GM12878 (cell line): Measurements from ENCODE around the gene TBC1D5. TPM values are rescaled to one million over a fixed set of nuclear protein-coding genes. Genes with fewer than 3 reads are reported as not detected.

ENCODE experiments used
- ASH2L ChIP-seq: fragments of 300-600, 200-600 bp; sonication (generic); IDR thresholded peaks from 2 replicates; pipeline ENCODE4 v1.6.1; 2017; ENCODE audit warnings: low read depth, mild to moderate bottlenecking, borderline replicate concordance
- BCL11A ChIP-seq: IDR thresholded peaks from 2 replicates; pipeline ENCODE4 v1.6.1; 2011; ENCODE audit warnings: low read depth, low read length
- EGR1 ChIP-seq, 2 experiments: IDR thresholded peaks; 1 replicate in 1 of 2; 2 replicates in 1 of 2; pipeline ENCODE4 v1.6.1; 2011 to 2012; ENCODE audit warnings: low read depth in 2 of 2, low read length in 2 of 2, borderline replicate concordance in 1 of 2, mild to moderate bottlenecking in 1 of 2, moderate library complexity in 1 of 2
- GABPA ChIP-seq: IDR thresholded peaks from 2 replicates; pipeline ENCODE4 v1.6.1; 2014; ENCODE audit warnings: antibody characterized with exemption, low read depth, mild to moderate bottlenecking, inconsistent platforms
- GATAD2B ChIP-seq: fragments of 450-650 bp; conservative IDR thresholded peaks from 2 replicates; pipeline ENCODE4 v1.6.1; 2017; ENCODE audit warnings: low read depth, mild to moderate bottlenecking, moderate library complexity
- NFYB ChIP-seq: IDR thresholded peaks from 2 replicates; pipeline ENCODE4 v1.6.1; 2011; ENCODE audit warnings: low read depth, mild to moderate bottlenecking, low read length, improper control_type of control experiment, moderate library complexity; ENCODE audit not compliant: insufficient read depth
- PAX5 ChIP-seq: IDR thresholded peaks from 2 replicates; pipeline ENCODE4 v1.6.1; 2011; ENCODE audit warnings: low read depth, low read length, borderline replicate concordance
- RAD51 ChIP-seq: fragments of 450-650 bp; IDR thresholded peaks from 2 replicates; pipeline ENCODE4 v1.6.1; 2016; ENCODE audit warnings: moderate library complexity, mild to moderate bottlenecking, inconsistent platforms
- ZBED1 ChIP-seq: IDR thresholded peaks from 2 replicates; pipeline ENCODE4 v1.6.1; 2016; ENCODE audit warnings: borderline replicate concordance
- polyA plus RNA-seq, 11 experiments: library from polyadenylated mRNA; depleted of rRNA in 4 of 11; unstranded in 6 of 11; stranded (reverse) in 5 of 11; fragments of >200 nt; fragmentation: Nextera tagmentation in 4 of 11; fragmentation: Illumina TruSeq in 1 of 11; extraction: Ambion mirVana in 4 of 11; extraction: Trizol in 1 of 11; gene quantifications; 1 replicate in 1 of 11; 2 replicates in 10 of 11; pipeline versions ENCODE4 v1.2.1 to v1.2.3, GENCODE V29; 2011 to 2016; ENCODE audit warnings: inconsistent platforms in 2 of 11, missing spikeins in 2 of 11, low read depth in 1 of 11
- total RNA-seq, 4 experiments: library from RNA; depleted of rRNA in 3 of 4; stranded (reverse); fragments of >200 nt in 3 of 4; fragmentation: Illumina TruSeq in 1 of 4; extraction: Trizol in 1 of 4; gene quantifications; 2 replicates each; pipeline versions ENCODE4 v1.2.1 to v1.2.3, GENCODE V29; 2013 to 2021
- TF ChIP-seq, protein P1 (sequence below): fragments of 450-650 bp; IDR thresholded peaks from 2 replicates; pipeline ENCODE4 v1.6.1; 2017; ENCODE audit warnings: mild to moderate bottlenecking, low read depth, inconsistent platforms; ENCODE audit not compliant: poor library complexity, severe bottlenecking
- TF ChIP-seq, protein P2 (sequence below): IDR thresholded peaks from 2 replicates; pipeline ENCODE4 v1.6.1; 2011; ENCODE audit warnings: borderline replicate concordance, low read depth, mild to moderate bottlenecking, moderate library complexity, mixed read lengths, low read length; ENCODE audit not compliant: insufficient read depth; ENCODE audit errors: extremely low read length
- TF ChIP-seq, protein P3 (sequence below): IDR thresholded peaks from 2 replicates; pipeline ENCODE4 v1.6.1; 2011; ENCODE audit warnings: mild to moderate bottlenecking, low read depth, low read length, moderate library complexity; ENCODE audit not compliant: insufficient replicate concordance
- TF ChIP-seq, protein P4 (sequence below): fragments of 450-650 bp; IDR thresholded peaks from 2 replicates; pipeline ENCODE4 v1.6.1; 2017; ENCODE audit warnings: mild to moderate bottlenecking, moderate library complexity
- TF ChIP-seq, protein P5 (sequence below): fragments of 150-350 bp; IDR thresholded peaks from 2 replicates; pipeline ENCODE4 v1.6.1; 2016; ENCODE audit warnings: low read depth, low read length

Gene TBC1D5
- total and polyA plus RNA-seq, 10 of the 15 experiments (the other 5 are each of a cell fraction or from before 2014, with no cell fraction given): 5.5 to 61.0 (median 43.8) TPM

DNA sequence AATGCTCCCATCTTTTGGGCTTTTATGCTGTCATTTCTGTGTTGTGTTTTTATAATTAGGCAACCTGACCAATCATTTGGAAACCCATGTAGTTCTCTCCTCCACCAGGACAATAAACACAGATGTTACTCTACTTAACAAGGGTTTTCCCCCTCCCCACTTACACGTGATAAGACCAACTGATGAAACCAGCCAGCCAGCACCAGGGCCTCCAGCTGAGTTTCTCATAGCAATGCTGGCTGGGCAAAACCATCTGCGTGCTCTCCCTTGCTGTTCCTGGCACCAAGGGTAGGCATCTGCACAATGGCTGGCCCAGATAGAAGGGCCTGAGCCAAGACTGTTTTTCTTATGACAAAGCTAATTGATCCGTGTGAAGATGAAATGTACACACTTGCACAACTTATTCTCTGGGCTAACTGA is 547.2 kb downstream of the TBC1D5 start (continued):
- TF ChIP-seq, protein P1, sequence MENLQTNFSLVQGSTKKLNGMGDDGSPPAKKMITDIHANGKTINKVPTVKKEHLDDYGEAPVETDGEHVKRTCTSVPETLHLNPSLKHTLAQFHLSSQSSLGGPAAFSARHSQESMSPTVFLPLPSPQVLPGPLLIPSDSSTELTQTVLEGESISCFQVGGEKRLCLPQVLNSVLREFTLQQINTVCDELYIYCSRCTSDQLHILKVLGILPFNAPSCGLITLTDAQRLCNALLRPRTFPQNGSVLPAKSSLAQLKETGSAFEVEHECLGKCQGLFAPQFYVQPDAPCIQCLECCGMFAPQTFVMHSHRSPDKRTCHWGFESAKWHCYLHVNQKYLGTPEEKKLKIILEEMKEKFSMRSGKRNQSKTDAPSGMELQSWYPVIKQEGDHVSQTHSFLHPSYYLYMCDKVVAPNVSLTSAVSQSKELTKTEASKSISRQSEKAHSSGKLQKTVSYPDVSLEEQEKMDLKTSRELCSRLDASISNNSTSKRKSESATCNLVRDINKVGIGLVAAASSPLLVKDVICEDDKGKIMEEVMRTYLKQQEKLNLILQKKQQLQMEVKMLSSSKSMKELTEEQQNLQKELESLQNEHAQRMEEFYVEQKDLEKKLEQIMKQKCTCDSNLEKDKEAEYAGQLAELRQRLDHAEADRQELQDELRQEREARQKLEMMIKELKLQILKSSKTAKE: peak; percentile 81
- TF ChIP-seq ZBED1 (peak; percentile 76; the same call in 1 of the 2 replicates), EGR1 (IDR thresholded peaks at IDR 0.05; ENCODE audit: borderline replicate concordance in 1 of 2, low read depth in 2 of 2, low read length in 2 of 2) (no peak), GABPA (no peak), BCL11A (peak; percentile 93), GATAD2B (peak; percentile 67; the same call in 1 of the 2 replicates), NFYB (0 out of 2 replicates have a peak, but pooled peaks have one; percentile 28), ASH2L (no peak), PAX5 (peak; percentile 89), RAD51 (peak; percentile 84)
- TF ChIP-seq, protein P2, sequence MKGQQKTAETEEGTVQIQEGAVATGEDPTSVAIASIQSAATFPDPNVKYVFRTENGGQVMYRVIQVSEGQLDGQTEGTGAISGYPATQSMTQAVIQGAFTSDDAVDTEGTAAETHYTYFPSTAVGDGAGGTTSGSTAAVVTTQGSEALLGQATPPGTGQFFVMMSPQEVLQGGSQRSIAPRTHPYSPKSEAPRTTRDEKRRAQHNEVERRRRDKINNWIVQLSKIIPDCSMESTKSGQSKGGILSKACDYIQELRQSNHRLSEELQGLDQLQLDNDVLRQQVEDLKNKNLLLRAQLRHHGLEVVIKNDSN: peak; percentile 18
- TF ChIP-seq, protein P3, sequence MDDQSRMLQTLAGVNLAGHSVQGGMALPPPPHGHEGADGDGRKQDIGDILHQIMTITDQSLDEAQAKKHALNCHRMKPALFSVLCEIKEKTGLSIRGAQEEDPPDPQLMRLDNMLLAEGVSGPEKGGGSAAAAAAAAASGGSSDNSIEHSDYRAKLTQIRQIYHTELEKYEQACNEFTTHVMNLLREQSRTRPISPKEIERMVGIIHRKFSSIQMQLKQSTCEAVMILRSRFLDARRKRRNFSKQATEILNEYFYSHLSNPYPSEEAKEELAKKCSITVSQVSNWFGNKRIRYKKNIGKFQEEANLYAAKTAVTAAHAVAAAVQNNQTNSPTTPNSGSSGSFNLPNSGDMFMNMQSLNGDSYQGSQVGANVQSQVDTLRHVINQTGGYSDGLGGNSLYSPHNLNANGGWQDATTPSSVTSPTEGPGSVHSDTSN: peak; percentile 51
- TF ChIP-seq, protein P4, sequence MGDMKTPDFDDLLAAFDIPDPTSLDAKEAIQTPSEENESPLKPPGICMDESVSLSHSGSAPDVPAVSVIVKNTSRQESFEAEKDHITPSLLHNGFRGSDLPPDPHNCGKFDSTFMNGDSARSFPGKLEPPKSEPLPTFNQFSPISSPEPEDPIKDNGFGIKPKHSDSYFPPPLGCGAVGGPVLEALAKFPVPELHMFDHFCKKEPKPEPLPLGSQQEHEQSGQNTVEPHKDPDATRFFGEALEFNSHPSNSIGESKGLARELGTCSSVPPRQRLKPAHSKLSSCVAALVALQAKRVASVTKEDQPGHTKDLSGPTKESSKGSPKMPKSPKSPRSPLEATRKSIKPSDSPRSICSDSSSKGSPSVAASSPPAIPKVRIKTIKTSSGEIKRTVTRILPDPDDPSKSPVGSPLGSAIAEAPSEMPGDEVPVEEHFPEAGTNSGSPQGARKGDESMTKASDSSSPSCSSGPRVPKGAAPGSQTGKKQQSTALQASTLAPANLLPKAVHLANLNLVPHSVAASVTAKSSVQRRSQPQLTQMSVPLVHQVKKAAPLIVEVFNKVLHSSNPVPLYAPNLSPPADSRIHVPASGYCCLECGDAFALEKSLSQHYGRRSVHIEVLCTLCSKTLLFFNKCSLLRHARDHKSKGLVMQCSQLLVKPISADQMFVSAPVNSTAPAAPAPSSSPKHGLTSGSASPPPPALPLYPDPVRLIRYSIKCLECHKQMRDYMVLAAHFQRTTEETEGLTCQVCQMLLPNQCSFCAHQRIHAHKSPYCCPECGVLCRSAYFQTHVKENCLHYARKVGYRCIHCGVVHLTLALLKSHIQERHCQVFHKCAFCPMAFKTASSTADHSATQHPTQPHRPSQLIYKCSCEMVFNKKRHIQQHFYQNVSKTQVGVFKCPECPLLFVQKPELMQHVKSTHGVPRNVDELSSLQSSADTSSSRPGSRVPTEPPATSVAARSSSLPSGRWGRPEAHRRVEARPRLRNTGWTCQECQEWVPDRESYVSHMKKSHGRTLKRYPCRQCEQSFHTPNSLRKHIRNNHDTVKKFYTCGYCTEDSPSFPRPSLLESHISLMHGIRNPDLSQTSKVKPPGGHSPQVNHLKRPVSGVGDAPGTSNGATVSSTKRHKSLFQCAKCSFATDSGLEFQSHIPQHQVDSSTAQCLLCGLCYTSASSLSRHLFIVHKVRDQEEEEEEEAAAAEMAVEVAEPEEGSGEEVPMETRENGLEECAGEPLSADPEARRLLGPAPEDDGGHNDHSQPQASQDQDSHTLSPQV: 0 out of 2 replicates have a peak, but pooled peaks have one; percentile 28
- TF ChIP-seq, protein P5, sequence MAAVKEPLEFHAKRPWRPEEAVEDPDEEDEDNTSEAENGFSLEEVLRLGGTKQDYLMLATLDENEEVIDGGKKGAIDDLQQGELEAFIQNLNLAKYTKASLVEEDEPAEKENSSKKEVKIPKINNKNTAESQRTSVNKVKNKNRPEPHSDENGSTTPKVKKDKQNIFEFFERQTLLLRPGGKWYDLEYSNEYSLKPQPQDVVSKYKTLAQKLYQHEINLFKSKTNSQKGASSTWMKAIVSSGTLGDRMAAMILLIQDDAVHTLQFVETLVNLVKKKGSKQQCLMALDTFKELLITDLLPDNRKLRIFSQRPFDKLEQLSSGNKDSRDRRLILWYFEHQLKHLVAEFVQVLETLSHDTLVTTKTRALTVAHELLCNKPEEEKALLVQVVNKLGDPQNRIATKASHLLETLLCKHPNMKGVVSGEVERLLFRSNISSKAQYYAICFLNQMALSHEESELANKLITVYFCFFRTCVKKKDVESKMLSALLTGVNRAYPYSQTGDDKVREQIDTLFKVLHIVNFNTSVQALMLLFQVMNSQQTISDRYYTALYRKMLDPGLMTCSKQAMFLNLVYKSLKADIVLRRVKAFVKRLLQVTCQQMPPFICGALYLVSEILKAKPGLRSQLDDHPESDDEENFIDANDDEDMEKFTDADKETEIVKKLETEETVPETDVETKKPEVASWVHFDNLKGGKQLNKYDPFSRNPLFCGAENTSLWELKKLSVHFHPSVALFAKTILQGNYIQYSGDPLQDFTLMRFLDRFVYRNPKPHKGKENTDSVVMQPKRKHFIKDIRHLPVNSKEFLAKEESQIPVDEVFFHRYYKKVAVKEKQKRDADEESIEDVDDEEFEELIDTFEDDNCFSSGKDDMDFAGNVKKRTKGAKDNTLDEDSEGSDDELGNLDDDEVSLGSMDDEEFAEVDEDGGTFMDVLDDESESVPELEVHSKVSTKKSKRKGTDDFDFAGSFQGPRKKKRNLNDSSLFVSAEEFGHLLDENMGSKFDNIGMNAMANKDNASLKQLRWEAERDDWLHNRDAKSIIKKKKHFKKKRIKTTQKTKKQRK: no peak
